ENCODE data around the gene KIAA0040.

KIAA0040 gene

GRCh38 chr1:175182201-175182746 is 10.3 kb downstream of the KIAA0040 start:
- Histone ChIP-seq H3K4me2 (ENCODE audit: low read length) (no peak overlapping the region), H2BK5ac (ENCODE audit: low read length) (no peak overlapping the region), H3K27ac (ENCODE audit: low read depth, low read length) (no peak overlapping the region), H3K9ac (ENCODE audit: low read length) (no peak overlapping the region), H3K27me3 (ENCODE audit: insufficient read depth, low read length, poor library complexity) (no peaks in the 10 kb centered on the region), H3K56ac (ENCODE audit: low read length) (no peak overlapping the region), H3K4ac (ENCODE audit: low read depth, low read length) (no peak overlapping the region), H3K36me3 (ENCODE audit: control insufficient read depth, insufficient read depth, low read length) (no peaks in the 10 kb centered on the region), H3K4me3 (ENCODE audit: low read length) (no peak overlapping the region), H3K4me1 (ENCODE audit: control insufficient read depth, low read depth, low read length) (no peaks in the 10 kb centered on the region), H3K23ac (ENCODE audit: low read length) (no peak overlapping the region), H4K8ac (ENCODE audit: low read depth, low read length) (no peak overlapping the region), H3K79me2 (ENCODE audit: control insufficient read depth, insufficient read depth, low read length) (no peaks in the 10 kb centered on the region), H3K79me1 (ENCODE audit: low read length) (peaks cover 1% of the 10 kb centered on the region), H2AK5ac (ENCODE audit: low read length) (no peak overlapping the region), H2BK120ac (ENCODE audit: low read depth, low read length) (no peak overlapping the region), H4K5ac (ENCODE audit: low read length) (no peak overlapping the region), H3K18ac (ENCODE audit: low read length) (no peak overlapping the region), H2BK15ac (replicated peaks; ENCODE audit: low read depth) (no peak overlapping the region)
- no CpG with 5 or more reads among the region's 4 CpGs for WGBS (ENCODE audit: extremely low coverage, insufficient coverage, low lambda C conversion rate)
- DNase-seq: no peak

GRCh38 chr1:175179837-175180590 is 12.6 kb downstream of the KIAA0040 start:
- no peak overlapping the region for H3K9ac ChIP-seq (ENCODE audit: low read length)
- H4K5ac ChIP-seq (ENCODE audit: low read length): no peak overlapping the region
- no peak overlapping the region for H2BK15ac ChIP-seq (replicated peaks; ENCODE audit: low read depth)
- H3K23ac ChIP-seq (ENCODE audit: low read length): no peak overlapping the region
- no CpG with 5 or more reads among the region's 2 CpGs for WGBS (ENCODE audit: extremely low coverage, insufficient coverage, low lambda C conversion rate)
- H3K27ac ChIP-seq (ENCODE audit: low read depth, low read length): no peak overlapping the region
- DNase-seq: no peak
- no peak overlapping the region for H3K4me2 ChIP-seq (ENCODE audit: low read length)
- no peak overlapping the region for H4K8ac ChIP-seq (ENCODE audit: low read depth, low read length)
- H3K79me1 ChIP-seq (ENCODE audit: low read length): peaks cover 1% of the 10 kb centered on the region
- no peaks in the 10 kb centered on the region for H3K4me1 ChIP-seq (ENCODE audit: control insufficient read depth, low read depth, low read length)
- H3K56ac ChIP-seq (ENCODE audit: low read length): no peak overlapping the region
- no peak overlapping the region for H2AK5ac ChIP-seq (ENCODE audit: low read length)
- H2BK120ac ChIP-seq (ENCODE audit: low read depth, low read length): no peak overlapping the region
- no peaks in the 10 kb centered on the region for H3K27me3 ChIP-seq (ENCODE audit: insufficient read depth, low read length, poor library complexity)
- H3K79me2 ChIP-seq (ENCODE audit: control insufficient read depth, insufficient read depth, low read length): no peaks in the 10 kb centered on the region
- no peak overlapping the region for H3K4ac ChIP-seq (ENCODE audit: low read depth, low read length)
- no peak overlapping the region for H3K4me3 ChIP-seq (ENCODE audit: low read length)
- no peaks in the 10 kb centered on the region for H3K36me3 ChIP-seq (ENCODE audit: control insufficient read depth, insufficient read depth, low read length)
- H3K18ac ChIP-seq (ENCODE audit: low read length): no peak overlapping the region
- H2BK5ac ChIP-seq (ENCODE audit: low read length): no peak overlapping the region

DNA sequence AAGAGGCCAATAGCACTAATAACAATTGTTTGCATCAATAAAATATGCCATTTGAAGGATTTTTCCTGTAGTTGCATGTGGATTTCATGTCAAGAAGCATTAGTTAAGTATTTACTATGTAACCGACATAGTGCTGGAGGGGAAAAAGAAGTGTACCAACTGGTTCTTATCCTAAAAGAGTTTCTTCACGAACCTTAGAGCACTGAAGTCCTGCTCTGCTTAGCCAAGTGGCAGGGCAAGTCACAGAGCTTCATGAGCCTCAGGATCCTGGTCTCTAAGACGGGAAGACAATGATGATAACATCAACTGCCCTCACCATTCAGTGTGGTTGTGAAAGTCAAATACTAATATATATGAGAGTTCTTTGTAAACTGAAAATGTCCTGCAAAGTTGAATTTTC is 14.1 kb downstream of the KIAA0040 start:
- Histone ChIP-seq H3K79me2 (ENCODE audit: control insufficient read depth, insufficient read depth, low read length) (no peaks in the 10 kb centered on the region), H3K4me2 (ENCODE audit: low read length) (no peak overlapping the region), H3K36me3 (ENCODE audit: control insufficient read depth, insufficient read depth, low read length) (no peaks in the 10 kb centered on the region), H3K18ac (ENCODE audit: low read length) (no peak overlapping the region), H4K5ac (ENCODE audit: low read length) (no peak overlapping the region), H4K8ac (ENCODE audit: low read depth, low read length) (no peak overlapping the region), H3K23ac (ENCODE audit: low read length) (no peak overlapping the region), H2AK5ac (ENCODE audit: low read length) (no peak overlapping the region), H3K9ac (ENCODE audit: low read length) (no peak overlapping the region), H2BK120ac (ENCODE audit: low read depth, low read length) (no peak overlapping the region), H3K56ac (ENCODE audit: low read length) (no peak overlapping the region), H3K27ac (ENCODE audit: low read depth, low read length) (no peak overlapping the region), H2BK15ac (replicated peaks; ENCODE audit: low read depth) (no peak overlapping the region), H2BK5ac (ENCODE audit: low read length) (no peak overlapping the region), H3K4me3 (ENCODE audit: low read length) (no peak overlapping the region), H3K4ac (ENCODE audit: low read depth, low read length) (no peak overlapping the region), H3K27me3 (ENCODE audit: insufficient read depth, low read length, poor library complexity) (no peaks in the 10 kb centered on the region), H3K79me1 (ENCODE audit: low read length) (no peaks in the 10 kb centered on the region), H3K4me1 (ENCODE audit: control insufficient read depth, low read depth, low read length) (no peaks in the 10 kb centered on the region)
- no CpG with 5 or more reads among the region's 3 CpGs for WGBS (ENCODE audit: extremely low coverage, insufficient coverage, low lambda C conversion rate)
- no peak for DNase-seq

DNA sequence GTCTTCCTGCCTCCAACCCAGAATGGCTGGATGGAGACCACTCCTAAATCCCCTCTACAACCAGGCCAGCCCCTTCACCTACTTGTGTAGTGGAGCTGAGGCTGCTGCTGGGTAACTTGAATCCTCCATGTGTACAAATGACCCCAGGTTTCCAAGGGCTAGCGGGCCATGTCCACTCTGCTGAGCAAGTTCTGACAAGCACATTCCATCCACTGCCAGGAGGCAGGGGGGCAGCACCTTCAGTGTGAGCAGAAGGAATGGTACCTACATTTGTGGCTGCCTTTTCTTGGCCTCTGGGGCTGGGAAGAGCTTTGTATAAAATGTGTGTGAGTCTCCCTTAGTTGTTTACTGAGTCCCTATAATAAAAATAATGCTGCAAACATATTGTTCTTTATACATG is 14.5 kb downstream of the KIAA0040 start:
- Histone ChIP-seq H4K8ac (ENCODE audit: low read depth, low read length) (no peak overlapping the region), H3K4ac (ENCODE audit: low read depth, low read length) (no peak overlapping the region), H3K4me1 (ENCODE audit: control insufficient read depth, low read depth, low read length) (no peaks in the 10 kb centered on the region), H3K79me1 (ENCODE audit: low read length) (no peaks in the 10 kb centered on the region), H3K27me3 (ENCODE audit: insufficient read depth, low read length, poor library complexity) (no peaks in the 10 kb centered on the region), H2AK5ac (ENCODE audit: low read length) (no peak overlapping the region), H2BK5ac (ENCODE audit: low read length) (no peak overlapping the region), H4K5ac (ENCODE audit: low read length) (no peak overlapping the region), H3K36me3 (ENCODE audit: control insufficient read depth, insufficient read depth, low read length) (no peaks in the 10 kb centered on the region), H3K4me3 (ENCODE audit: low read length) (no peak overlapping the region), H3K4me2 (ENCODE audit: low read length) (no peak overlapping the region), H3K9ac (ENCODE audit: low read length) (no peak overlapping the region), H2BK15ac (replicated peaks; ENCODE audit: low read depth) (no peak overlapping the region), H2BK120ac (ENCODE audit: low read depth, low read length) (no peak overlapping the region), H3K23ac (ENCODE audit: low read length) (no peak overlapping the region), H3K27ac (ENCODE audit: low read depth, low read length) (no peak overlapping the region), H3K56ac (ENCODE audit: low read length) (no peak overlapping the region), H3K18ac (ENCODE audit: low read length) (no peak overlapping the region), H3K79me2 (ENCODE audit: control insufficient read depth, insufficient read depth, low read length) (no peaks in the 10 kb centered on the region)
- no CpG with 5 or more reads among the region's 1 CpG for WGBS (ENCODE audit: extremely low coverage, insufficient coverage, low lambda C conversion rate)
- no peak for DNase-seq

GRCh38 chr1:175176246-175176645 is 16.3 kb downstream of the KIAA0040 start:
- Histone ChIP-seq H2BK15ac (replicated peaks; ENCODE audit: low read depth) (no peak overlapping the region), H3K79me2 (ENCODE audit: control insufficient read depth, insufficient read depth, low read length) (no peaks in the 10 kb centered on the region), H2BK5ac (ENCODE audit: low read length) (no peak overlapping the region), H2AK5ac (ENCODE audit: low read length) (no peak overlapping the region), H3K36me3 (ENCODE audit: control insufficient read depth, insufficient read depth, low read length) (no peaks in the 10 kb centered on the region), H3K27ac (ENCODE audit: low read depth, low read length) (no peak overlapping the region), H3K4me1 (ENCODE audit: control insufficient read depth, low read depth, low read length) (peaks cover 1% of the 10 kb centered on the region), H3K9ac (ENCODE audit: low read length) (no peak overlapping the region), H3K18ac (ENCODE audit: low read length) (no peak overlapping the region), H3K23ac (ENCODE audit: low read length) (no peak overlapping the region), H3K56ac (ENCODE audit: low read length) (no peak overlapping the region), H4K8ac (ENCODE audit: low read depth, low read length) (no peak overlapping the region), H3K27me3 (ENCODE audit: insufficient read depth, low read length, poor library complexity) (no peaks in the 10 kb centered on the region), H3K4ac (ENCODE audit: low read depth, low read length) (no peak overlapping the region), H3K4me2 (ENCODE audit: low read length) (no peak overlapping the region), H2BK120ac (ENCODE audit: low read depth, low read length) (no peak overlapping the region), H3K4me3 (ENCODE audit: low read length) (no peak overlapping the region), H4K5ac (ENCODE audit: low read length) (no peak overlapping the region), H3K79me1 (ENCODE audit: low read length) (no peaks in the 10 kb centered on the region)
- no CpG with 5 or more reads among the region's 1 CpG for WGBS (ENCODE audit: extremely low coverage, insufficient coverage, low lambda C conversion rate)
- DNase-seq: no peak

Measured in mesendoderm (in vitro differentiated cells).